Stimulated activated CD8-positive, alpha-beta memory T cell treated with anti-CD3 and anti-CD28 coated beads, Interleukin-7, amount 100 ng/mL, for 4 hours (primary cell): ENCODE results near the gene RABGAP1.
"Not testable (repeated sequence)": the region's sequence is repeated elsewhere in the genome, so short reads cannot be mapped to it uniquely, and the experiment has no call there.

ENCODE experiments used
- DNase-seq, 2 donors: peaks; one replicate each; pipeline ENCODE4 v3.0.0-alpha.2; 2020; ENCODE audit warnings: low read depth in 2 of 2

Gene RABGAP1

GRCh38 chr9:122940749-122941581 lies at the start of gene RABGAP1:
Gene RABGAP1 (plus strand): TSS chr9:122941020. CDS start chr9:122957060, 16,040 bp downstream.
- DNase-seq: peak; percentile 98 to 99

- no peak for DNase-seq
These were observed 42.9 kb upstream of the RABGAP1 start for GRCh38 chr9:122897969-122898368.

GRCh38 chr9:122900791-122901190 lies 40.0 kb upstream of the RABGAP1 start:
- no peak for DNase-seq

- DNase-seq: no peak
These were observed 36.4 kb upstream of the RABGAP1 start for GRCh38 chr9:122904466-122904822.

DNA sequence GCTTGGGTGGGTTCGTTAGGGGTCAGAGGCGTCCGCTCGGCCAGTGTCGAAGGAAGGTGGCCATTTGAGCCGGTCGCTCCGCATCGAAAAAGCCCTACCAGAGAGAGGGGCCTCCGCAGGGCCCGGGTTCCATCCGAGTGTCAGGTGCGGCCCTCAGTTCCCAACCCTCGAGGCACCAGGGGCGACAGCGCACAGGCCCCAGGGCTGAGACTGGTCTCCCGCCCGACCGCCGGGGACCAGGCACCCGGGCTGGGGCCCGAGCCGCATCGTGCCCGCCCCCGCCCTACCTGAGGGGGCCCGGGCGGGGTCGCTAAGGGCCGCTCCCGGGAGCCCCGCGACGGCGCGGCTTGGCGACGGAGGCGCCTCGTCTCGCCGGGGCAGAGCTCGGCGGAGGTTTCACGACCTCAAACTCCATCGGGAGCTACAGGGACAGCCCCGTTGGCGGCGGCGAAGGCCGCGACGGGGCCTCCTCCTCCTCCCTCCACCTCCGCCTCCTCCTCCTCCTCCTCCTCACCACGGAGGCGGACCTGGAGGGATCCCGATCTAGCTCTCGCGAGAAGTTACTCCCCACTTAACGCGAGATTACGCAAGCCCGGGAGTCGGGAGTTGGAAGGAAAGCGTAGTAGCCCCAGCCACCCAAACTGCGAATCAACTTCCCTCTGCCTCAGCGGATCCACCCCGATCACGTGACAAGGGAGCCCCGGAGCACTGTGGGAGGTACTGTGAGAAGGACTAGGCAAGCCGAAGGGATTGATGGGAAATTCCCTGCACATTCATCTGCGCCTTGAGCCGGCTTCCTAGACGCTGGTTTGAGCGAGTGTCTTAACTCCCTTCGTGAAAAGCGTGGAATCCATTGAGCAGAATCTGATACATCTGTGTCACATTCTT lies 35.8 kb upstream of the RABGAP1 start, which contains the start of gene RC3H2:
Gene RC3H2, minus strand, starts transcription at position 537 of the 888 bp plus-strand sequence. CDS start 7,850 bp downstream, outside the sequence.
- peak; percentile 95 to 97 for DNase-seq

GRCh38 chr9:122906122-122906521 lies 34.7 kb upstream of the RABGAP1 start:
- DNase-seq: not testable (repeated sequence)

DNA sequence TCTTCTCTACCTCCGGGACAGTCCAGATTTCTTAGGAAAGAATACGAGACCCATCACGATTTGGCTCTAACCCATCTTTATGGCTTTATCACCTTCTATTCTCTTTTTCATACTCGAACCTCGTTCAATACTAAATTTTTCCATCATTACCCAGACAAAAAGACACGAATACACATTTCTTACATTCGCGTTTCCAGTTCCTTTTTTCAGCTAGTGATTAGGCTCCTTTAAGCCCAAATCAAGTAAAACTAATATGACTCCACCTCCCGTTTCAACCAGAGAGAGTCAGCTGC lies 28.2 kb upstream of the RABGAP1 start:
- no peak for DNase-seq

DNA sequence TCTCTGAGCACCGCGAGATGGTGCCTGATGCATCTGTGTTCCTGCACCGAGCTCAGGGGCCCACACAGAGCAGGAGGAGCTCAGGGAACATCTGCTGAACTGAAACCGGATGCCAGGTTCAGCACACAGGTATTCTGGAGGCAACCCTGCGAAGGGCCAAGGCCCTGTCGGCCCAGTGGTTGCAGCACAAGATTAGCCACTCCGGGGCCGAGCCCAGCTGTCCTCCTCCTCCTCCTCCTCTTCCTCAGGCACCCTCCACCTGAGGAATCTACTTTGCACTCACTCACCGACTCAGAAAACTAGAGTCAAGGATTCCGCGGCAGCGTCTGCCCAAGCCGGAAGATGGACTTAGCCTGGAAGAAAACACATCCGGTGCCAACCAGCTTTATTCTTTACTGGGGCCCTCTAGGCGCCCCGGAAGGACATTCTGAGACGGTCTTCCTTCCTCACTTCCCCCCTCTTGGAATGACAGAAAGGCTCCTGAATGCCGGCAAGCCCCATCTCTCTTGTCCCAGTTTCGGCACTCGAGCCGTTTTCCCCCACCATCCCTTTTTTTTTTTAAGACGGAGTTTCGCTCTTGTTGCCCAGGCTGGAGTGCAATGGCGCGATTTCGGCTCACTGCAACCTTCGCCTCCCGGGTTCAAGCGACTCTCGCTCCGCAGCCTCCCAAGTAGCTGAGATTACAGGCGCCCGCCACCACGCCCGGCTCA lies 27.7 kb upstream of the RABGAP1 start, which contains the start of gene ZBTB6:
Gene ZBTB6, minus strand, starts transcription at position 360 of the 710 bp plus-strand sequence. CDS start 1,251 bp downstream, outside the sequence.
- peak; percentile 43 to 52 for DNase-seq

DNA sequence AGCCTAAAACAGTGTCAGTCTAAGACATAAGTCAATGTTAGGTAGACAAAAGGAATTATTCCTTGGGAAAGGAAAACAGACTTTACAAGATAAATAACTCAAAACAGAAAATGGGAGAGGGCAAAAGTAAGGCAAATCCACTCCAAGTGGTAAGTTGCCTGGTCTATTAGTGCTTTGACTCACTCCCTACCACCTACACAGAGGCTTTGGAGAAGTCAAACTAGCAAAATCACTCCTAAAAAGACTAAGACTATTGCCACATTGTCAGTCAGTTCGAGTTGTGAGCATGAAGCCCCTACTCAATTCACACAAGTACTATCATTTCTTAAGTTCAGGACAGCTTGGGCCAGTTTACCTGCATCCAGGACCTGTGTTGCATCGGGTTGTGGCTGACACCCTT lies 22.5 kb upstream of the RABGAP1 start:
- no peak for DNase-seq

- DNase-seq: no peak
These were observed 18.1 kb upstream of the RABGAP1 start for GRCh38 chr9:122922713-122923112.

- DNase-seq: no peak
These were observed 16.9 kb upstream of the RABGAP1 start for GRCh38 chr9:122923947-122924346.

DNA sequence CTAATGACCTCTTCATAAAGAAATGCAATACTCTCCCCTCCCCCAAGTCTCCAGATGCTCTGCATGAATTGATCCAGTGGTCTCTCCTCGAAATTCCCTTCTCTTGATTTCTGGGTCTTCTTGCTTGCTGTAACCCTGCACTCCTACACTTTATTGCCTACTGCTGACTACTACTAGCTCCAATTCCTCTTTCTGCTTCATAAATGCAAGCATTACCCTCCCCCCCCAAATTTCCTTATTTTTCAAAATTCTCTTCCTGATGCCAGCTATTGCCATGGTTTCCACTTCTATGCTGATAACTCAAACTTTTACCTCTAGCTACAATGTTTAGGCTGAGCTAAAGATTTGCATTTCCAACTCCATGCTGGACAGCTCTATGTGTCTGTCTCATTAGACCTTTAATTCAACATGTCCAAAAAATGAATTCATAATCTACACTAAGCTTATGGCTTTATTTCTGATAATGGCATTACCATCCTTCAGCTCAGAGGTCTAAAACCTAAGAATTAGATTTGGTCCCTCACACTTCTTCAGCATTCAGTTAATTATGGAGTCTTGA lies 10.9 kb upstream of the RABGAP1 start:
- DNase-seq: no peak

- no peak for DNase-seq
These were observed 10.1 kb upstream of the RABGAP1 start for GRCh38 chr9:122930541-122931225.

DNA sequence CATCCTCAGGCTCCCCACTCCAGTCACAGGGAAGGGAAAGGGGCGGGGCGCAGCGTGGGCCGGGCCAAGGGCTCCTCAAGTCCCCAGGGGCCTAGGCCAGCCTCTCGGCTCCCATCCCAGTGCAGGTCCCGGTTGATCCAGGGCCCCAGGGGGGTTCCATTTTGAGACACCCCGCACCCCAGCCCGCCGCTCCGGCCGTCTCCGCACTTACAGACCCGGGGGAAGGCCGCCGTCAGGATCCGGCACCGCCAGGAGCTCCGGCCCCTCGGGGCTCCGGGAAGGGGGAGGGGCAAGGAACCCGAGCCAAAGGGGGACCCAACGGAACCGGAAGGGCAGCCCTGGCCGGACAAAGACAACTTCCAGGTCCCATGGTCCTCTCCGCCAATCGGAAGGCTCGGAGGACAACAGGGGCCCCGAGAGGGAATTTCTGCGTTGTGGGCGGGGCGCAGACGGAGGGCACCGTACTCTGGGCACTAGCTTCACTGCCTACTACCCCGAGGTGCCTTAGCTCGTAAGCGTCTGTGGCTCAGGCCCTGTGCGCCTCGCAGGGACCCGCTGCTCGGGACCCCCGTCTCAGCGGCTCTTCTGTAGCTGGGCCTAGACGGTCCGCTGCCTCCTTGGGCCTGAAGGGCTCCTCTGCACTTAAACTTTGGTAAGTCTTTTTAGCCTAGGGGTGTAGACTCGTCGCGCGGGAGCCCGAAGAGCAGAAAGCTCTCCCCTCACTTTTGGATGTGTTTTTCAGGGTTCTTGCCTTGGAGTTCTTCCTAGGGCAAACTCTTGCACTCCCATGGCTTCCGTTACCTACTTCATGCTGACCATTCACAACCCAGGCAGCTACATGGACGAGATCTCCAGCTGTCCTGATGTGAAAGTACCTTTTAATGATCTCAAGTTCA lies 9.3 kb upstream of the RABGAP1 start, which contains the start of gene ZBTB26:
Gene ZBTB26, minus strand, starts transcription at position 287 of the 896 bp plus-strand sequence. CDS start 11,578 bp downstream, outside the sequence.
- peak; percentile 75 to 86 for DNase-seq

GRCh38 chr9:122936464-122936863 lies 4.4 kb upstream of the RABGAP1 start:
- DNase-seq: no peak

GRCh38 chr9:122936883-122937282 lies 3.9 kb upstream of the RABGAP1 start:
- DNase-seq: no peak

- DNase-seq: no peak
These were observed 1.2 kb upstream of the RABGAP1 start for GRCh38 chr9:122939601-122940000.

- no peak for DNase-seq
These were observed 419 bp upstream of the RABGAP1 start for GRCh38 chr9:122940454-122940748.

DNA sequence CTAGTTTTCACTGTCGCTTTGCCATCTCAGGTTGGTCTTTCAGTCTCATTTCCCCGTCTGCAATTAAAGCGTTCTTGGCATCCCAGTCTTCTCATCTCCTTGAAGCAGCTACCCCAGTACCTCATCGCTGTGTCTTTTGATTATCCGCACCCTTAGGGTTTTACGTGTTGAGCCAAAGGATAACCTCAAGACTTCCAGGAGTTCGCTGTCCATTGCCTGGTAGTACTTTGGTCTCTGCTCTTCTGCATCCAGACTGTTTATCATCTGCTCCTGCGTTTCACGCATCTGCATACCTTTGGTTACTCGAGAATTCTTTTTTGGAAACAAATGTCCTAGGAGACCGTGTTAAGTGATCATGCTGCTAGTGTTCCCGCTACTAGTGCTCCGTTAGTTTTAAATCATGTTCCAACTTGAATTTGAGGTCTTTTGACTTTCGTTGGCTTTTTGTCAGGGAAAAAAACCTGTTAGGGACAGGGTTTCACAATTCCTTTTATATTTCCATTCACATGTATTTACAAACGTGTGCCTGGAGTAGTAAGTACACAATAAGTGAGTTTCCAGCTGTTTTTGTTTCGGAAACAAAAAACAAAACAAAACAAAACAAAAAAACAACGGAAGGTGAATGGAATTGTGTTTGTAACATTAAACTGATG lies 888 bp downstream of the RABGAP1 start:
- no peak for DNase-seq
